ENCODE results near the gene TMX1. TPM values are rescaled to one million over a fixed set of nuclear protein-coding genes. Genes with fewer than 3 reads are reported as not detected.

TMX1 gene
- total and polyA plus RNA-seq, 2 of the 8 experiments (the other 6 are each of a cell fraction or from before 2014, with no cell fraction given), result 26.6 to 84.0 TPM

DNA sequence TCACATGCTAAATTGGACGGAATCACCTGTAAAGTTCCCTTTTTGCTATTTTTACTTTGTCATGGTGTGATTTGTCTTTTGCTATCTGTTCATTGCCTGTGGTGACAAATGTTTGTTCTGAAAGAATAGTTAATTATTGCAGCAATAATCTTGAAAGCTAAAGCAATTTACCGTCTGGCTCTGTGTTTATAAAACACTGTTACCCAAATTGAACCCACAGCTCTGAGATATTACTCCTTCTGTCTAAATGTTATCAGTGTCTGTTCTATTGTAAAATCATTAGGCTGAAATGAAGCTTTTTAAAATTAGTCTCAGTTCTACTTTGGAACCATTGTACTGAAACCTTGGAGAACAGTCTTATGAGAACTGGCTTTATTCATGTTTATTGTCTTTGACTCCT is 42.5 kb downstream of the TMX1 start:
- no peak overlapping the region for H4K5ac ChIP-seq (ENCODE audit: insufficient read length, low read depth, low read length)
- H3K4me2 ChIP-seq (ENCODE audit: insufficient read depth in 1 of 2, low read depth in 2 of 2, low read length in 2 of 2), result no peak overlapping the region
- CTCF ChIA-PET (ENCODE audit: partially characterized antibody), result interaction anchor here (0.7 to 10.2 kb wide), 32 partner anchors 8 to 728 kb away, joined by 3 to 144 read pairs (median 5); no protein-coding TSS in a partner anchor
- FAIRE-seq (no peak), DNase-seq (ENCODE audit: low read depth in 1 of 2, low spot score in 2 of 2) (no peak)
- 91% methylated on average over 2 of the region's 2 CpGs; no CpG with 5 or more reads in 1 of the 2 experiments for WGBS, 2 experiments (ENCODE audit: extremely low coverage in 1 of 2, insufficient coverage in 1 of 2, insufficient read length in 1 of 2, insufficient replicate concordance in 2 of 2, low coverage in 1 of 2, low lambda C conversion rate in 2 of 2, missing lambda C conversion rate in 1 of 2)
- no peaks in the 10 kb centered on the region for H3K4me1 ChIP-seq (replicated peaks in 1 of 4; ENCODE audit: control insufficient read depth in 3 of 4, insufficient read depth in 4 of 4, low read length in 3 of 4)
- no peak overlapping the region for H4K8ac ChIP-seq (ENCODE audit: extremely low read depth, insufficient read depth, low read length)
- no peak overlapping the region for H2BK12ac ChIP-seq (ENCODE audit: low read depth, low read length)
- no peak overlapping the region for H3K23ac ChIP-seq (ENCODE audit: insufficient read length)
- H3K79me2 ChIP-seq (ENCODE audit: control insufficient read depth in 1 of 2, insufficient read depth in 2 of 2, low read length in 2 of 2), result no peaks in the 10 kb centered on the region
- no peak overlapping the region for H2BK5ac ChIP-seq (ENCODE audit: low read depth, low read length)
- no peak overlapping the region for H3K4me3 ChIP-seq (ENCODE audit: extremely low read depth in 1 of 4, insufficient read depth in 2 of 4, low read depth in 3 of 4, low read length in 4 of 4)
- no peak overlapping the region for H4K91ac ChIP-seq (replicated peaks; ENCODE audit: insufficient read length, low read length)
- H2BK15ac ChIP-seq (ENCODE audit: low read length), result no peak overlapping the region
- H3K23me2 ChIP-seq (ENCODE audit: low read depth, low read length), result no peaks in the 10 kb centered on the region
- no peaks in the 10 kb centered on the region for H4K20me1 ChIP-seq (replicated peaks in 1 of 2; ENCODE audit: control insufficient read depth in 1 of 2, insufficient read depth in 2 of 2, low read length in 2 of 2)
- H3K4ac ChIP-seq (replicated peaks; ENCODE audit: insufficient read length, low read depth, low read length), result no peak overlapping the region
- no peak overlapping the region for H3K27ac ChIP-seq (ENCODE audit: low read depth, low read length)
- H2AFZ ChIP-seq (ENCODE audit: low read length), result no peak overlapping the region
- H3K79me1 ChIP-seq (ENCODE audit: low read depth, low read length), result peaks cover 2% of the 10 kb centered on the region; the same call in 1 of the 2 replicates
- no peak overlapping the region for H3K9ac ChIP-seq (replicated peaks in 1 of 4; ENCODE audit: extremely low read depth in 1 of 4, low read depth in 3 of 4, low read length in 3 of 4)
- POLR2A ChIA-PET (ENCODE audit: partially characterized antibody), result interaction anchor here (0.6 kb wide), 1 partner anchor 435 kb away, joined by 3 read pairs; no protein-coding TSS in a partner anchor
- no peak overlapping the region for H2BK120ac ChIP-seq (replicated peaks; ENCODE audit: low read depth, low read length)
- H3K18ac ChIP-seq (ENCODE audit: extremely low read depth, low read length), result no peak overlapping the region
- no peak overlapping the region for H3K14ac ChIP-seq (ENCODE audit: insufficient read length)
- H3K56ac ChIP-seq (replicated peaks; ENCODE audit: insufficient read length, low read depth, low read length), result no peak overlapping the region
- H3K9me3 ChIP-seq (ENCODE audit: insufficient read depth in 2 of 2, low read depth in 1 of 2, low read length in 1 of 2), result no peaks in the 10 kb centered on the region
- peaks cover 0 to 6% (median 0%) of the 10 kb centered on the region in 4 experiments; a peak in 3 of 8 replicates for H3K36me3 ChIP-seq (ENCODE audit: control insufficient read depth in 2 of 4, insufficient read depth in 4 of 4, low read length in 3 of 4)
- no peaks in the 10 kb centered on the region for H3K27me3 ChIP-seq (replicated peaks in 1 of 4; ENCODE audit: control insufficient read depth in 3 of 4, extremely low read depth in 1 of 4, insufficient read depth in 3 of 4, low read length in 3 of 4)
- H2BK20ac ChIP-seq (ENCODE audit: low read length), result no peak overlapping the region
- H2AK5ac ChIP-seq (ENCODE audit: low read depth, low read length), result no peak overlapping the region
- TF ChIP-seq PHF8 (conservative IDR thresholded peaks at IDR 0.05; ENCODE audit: low read depth, low read length) (no peak), CEBPB (IDR thresholded peaks at IDR 0.05; ENCODE audit: low read depth, low read length) (no peak), SUZ12 (IDR thresholded peaks at IDR 0.05; ENCODE audit: low read length) (no peak), SP4 (IDR thresholded peaks at IDR 0.05; ENCODE audit: low read length) (no peak), TBP (IDR thresholded peaks at IDR 0.05; ENCODE audit: low read depth, low read length) (no peak), RBBP5 (IDR thresholded peaks at IDR 0.05; ENCODE audit: borderline replicate concordance, low read depth, low read length) (no peak), CHD1 (IDR thresholded peaks at IDR 0.05; ENCODE audit: low read depth, low read length) (no peak), RXRA (IDR thresholded peaks at IDR 0.05; ENCODE audit: insufficient read depth, low read depth, low read length) (no peak), POLR2AphosphoS5 (IDR thresholded peaks at IDR 0.05; ENCODE audit: low read depth, low read length) (no peak)
- TF ChIP-seq, protein P1, sequence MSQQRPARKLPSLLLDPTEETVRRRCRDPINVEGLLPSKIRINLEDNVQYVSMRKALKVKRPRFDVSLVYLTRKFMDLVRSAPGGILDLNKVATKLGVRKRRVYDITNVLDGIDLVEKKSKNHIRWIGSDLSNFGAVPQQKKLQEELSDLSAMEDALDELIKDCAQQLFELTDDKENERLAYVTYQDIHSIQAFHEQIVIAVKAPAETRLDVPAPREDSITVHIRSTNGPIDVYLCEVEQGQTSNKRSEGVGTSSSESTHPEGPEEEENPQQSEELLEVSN (IDR thresholded peaks at IDR 0.05), result no peak

Measured in H1 (cell line).